Neural progenitor cell (in vitro differentiated cells): ENCODE data around the gene INTS1.

Experiments used
- CTCF ChIP-seq: fragments of 200-600 bp; sonication (generic); IDR thresholded peaks from 2 replicates; pipeline ENCODE4 v1.5.1; 2017; ENCODE audit warnings: antibody characterized with exemption, mild to moderate bottlenecking
- EZH2 ChIP-seq: fragments of 200-600 bp; sonication (generic); IDR thresholded peaks from 2 replicates; pipeline ENCODE4 v1.6.1; 2017; ENCODE audit warnings: antibody characterized with exemption, mild to moderate bottlenecking, moderate library complexity
- EZH2phosphoT487 ChIP-seq: fragments of 200-600 bp; sonication (generic); IDR thresholded peaks from 2 replicates; pipeline ENCODE4 v1.6.1; 2017; ENCODE audit warnings: antibody characterized with exemption

GRCh38 chr7:1444214-1444924 is 59.8 kb downstream of the INTS1 start:
- TF ChIP-seq EZH2phosphoT487 (no peak), CTCF (no peak), EZH2 (no peak)
